ENCODE measurements around the gene SLC9A3. TPM values are rescaled to one million over a fixed set of nuclear protein-coding genes. Genes with fewer than 3 reads are reported as not detected.

The SLC9A3 gene
- total RNA-seq, 3 donors from 2014 or later (not counting 1 experiment from before 2014, with no cell fraction given): 0.61 to 1.1 (median 0.73) TPM

DNA sequence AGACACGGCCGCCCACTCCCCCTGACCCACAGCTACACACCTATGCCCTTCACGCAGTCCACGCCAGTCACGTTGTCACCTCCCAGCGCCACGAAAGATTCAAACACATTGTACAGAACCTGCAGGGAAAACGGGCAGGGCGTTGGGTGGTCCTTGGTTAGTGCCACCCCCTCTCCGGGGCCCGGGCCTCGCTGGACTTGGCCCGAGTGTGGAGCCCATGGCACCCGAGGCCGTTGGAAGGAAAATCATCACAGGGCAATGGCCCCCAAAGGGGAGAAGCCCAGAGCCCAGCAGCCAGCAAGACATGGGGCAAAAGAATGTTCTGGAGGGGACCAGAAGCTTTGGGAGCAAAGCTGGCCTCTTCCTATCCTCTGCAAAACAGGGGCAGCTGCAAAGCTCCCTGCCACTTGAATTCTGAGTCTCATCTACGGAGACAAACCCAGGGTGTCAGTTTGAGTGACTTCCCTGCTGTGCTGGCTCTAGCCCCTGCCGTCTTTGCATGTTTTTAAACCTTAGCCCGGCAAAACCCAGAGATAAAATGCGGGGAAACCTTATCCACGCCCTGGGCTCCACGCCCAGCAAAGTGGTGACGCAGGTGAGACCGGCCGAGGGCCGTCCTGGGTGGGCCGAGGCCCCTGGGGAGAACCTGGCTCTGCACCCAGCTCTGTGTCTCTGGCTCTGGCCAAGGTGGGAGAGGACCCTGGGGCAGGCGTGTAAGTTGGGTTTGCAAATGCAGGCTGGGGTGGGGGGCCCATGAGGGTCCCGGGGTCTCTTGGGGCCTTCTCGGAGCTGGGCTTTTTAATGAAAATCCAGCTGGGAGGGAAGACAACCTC, 38.9 kb downstream of the SLC9A3 start:
- no peaks in the 10 kb centered on the region for H3K36me3 Mint-ChIP-seq
- no peaks in the 10 kb centered on the region for H3K36me3 ChIP-seq (ENCODE audit: control insufficient read depth, insufficient read depth, low read length)
- H3K27me3 Mint-ChIP-seq (ENCODE audit: low read depth in 2 of 2): no peaks in the 10 kb centered on the region
- peaks cover 0 to 6% of the 10 kb centered on the region in 2 donors for H3K4me1 Mint-ChIP-seq
- peak overlapping the region; percentile 37 for H3K4me3 Mint-ChIP-seq
- H3K27ac Mint-ChIP-seq: no peak overlapping the region
- TF ChIP-seq, protein P1, sequence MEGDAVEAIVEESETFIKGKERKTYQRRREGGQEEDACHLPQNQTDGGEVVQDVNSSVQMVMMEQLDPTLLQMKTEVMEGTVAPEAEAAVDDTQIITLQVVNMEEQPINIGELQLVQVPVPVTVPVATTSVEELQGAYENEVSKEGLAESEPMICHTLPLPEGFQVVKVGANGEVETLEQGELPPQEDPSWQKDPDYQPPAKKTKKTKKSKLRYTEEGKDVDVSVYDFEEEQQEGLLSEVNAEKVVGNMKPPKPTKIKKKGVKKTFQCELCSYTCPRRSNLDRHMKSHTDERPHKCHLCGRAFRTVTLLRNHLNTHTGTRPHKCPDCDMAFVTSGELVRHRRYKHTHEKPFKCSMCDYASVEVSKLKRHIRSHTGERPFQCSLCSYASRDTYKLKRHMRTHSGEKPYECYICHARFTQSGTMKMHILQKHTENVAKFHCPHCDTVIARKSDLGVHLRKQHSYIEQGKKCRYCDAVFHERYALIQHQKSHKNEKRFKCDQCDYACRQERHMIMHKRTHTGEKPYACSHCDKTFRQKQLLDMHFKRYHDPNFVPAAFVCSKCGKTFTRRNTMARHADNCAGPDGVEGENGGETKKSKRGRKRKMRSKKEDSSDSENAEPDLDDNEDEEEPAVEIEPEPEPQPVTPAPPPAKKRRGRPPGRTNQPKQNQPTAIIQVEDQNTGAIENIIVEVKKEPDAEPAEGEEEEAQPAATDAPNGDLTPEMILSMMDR (IDR thresholded peaks at IDR 0.05): no peak
- no peak for DNase-seq
- no peaks in the 10 kb centered on the region for H3K9me3 Mint-ChIP-seq
- intact Hi-C loops (cut with micrococcal nuclease): no loop called here
- ATAC-seq: no peak
- H3K4me1 ChIP-seq (ENCODE audit: control insufficient read depth, insufficient read depth, low read length): peaks cover 5% of the 10 kb centered on the region
- H3K4me3 ChIP-seq (ENCODE audit: low read length): no peak overlapping the region
- WGBS (ENCODE audit: insufficient coverage): 87% methylated on average over 29 of the region's 29 CpGs
- H3K27ac ChIP-seq (ENCODE audit: low read length): no peak overlapping the region
- H3K27me3 ChIP-seq (ENCODE audit: control insufficient read depth, insufficient read depth, low read length): peaks cover 2% of the 10 kb centered on the region
- H3K9me3 ChIP-seq (ENCODE audit: control insufficient read depth, insufficient read depth, low read length): no peaks in the 10 kb centered on the region

DNA sequence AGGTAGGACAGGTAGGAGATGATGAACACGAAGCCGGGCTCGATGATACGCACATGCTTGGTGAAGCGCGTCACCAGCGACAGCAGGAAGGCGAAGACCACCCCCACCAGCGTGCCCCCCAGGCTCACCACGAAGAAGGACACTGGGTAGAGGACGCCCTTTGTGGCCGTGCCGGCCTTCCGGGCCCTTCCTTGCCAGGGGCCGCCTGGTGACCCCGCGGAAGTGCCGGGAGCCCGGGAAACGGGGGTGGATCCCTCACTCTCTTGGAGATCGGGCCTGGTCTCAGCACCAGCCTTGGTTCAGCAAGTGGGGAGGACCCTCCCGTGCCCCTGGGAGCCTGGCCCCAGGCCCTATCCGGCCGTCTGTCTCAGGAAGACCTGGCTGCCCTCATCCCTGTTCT, 39.7 kb downstream of the SLC9A3 start:
- ATAC-seq (no peak), DNase-seq (no peak)
- H3K4me1 Mint-ChIP-seq: peaks cover 0 to 6% of the 10 kb centered on the region in 2 donors
- 94% methylated on average over 24 of the region's 24 CpGs for WGBS (ENCODE audit: insufficient coverage)
- H3K9me3 Mint-ChIP-seq: no peaks in the 10 kb centered on the region
- intact Hi-C loops (cut with micrococcal nuclease): no loop called here
- H3K36me3 ChIP-seq (ENCODE audit: control insufficient read depth, insufficient read depth, low read length): no peaks in the 10 kb centered on the region
- H3K4me3 Mint-ChIP-seq: no peak overlapping the region
- peaks cover 2% of the 10 kb centered on the region for H3K27me3 ChIP-seq (ENCODE audit: control insufficient read depth, insufficient read depth, low read length)
- H3K36me3 Mint-ChIP-seq: no peaks in the 10 kb centered on the region
- H3K27me3 Mint-ChIP-seq (ENCODE audit: low read depth in 2 of 2): no peaks in the 10 kb centered on the region
- TF ChIP-seq, protein P1 (IDR thresholded peaks at IDR 0.05): no peak
- H3K4me1 ChIP-seq (ENCODE audit: control insufficient read depth, insufficient read depth, low read length): peaks cover 5% of the 10 kb centered on the region
- H3K27ac Mint-ChIP-seq: no peak overlapping the region
- H3K9me3 ChIP-seq (ENCODE audit: control insufficient read depth, insufficient read depth, low read length): no peaks in the 10 kb centered on the region
- no peak overlapping the region for H3K27ac ChIP-seq (ENCODE audit: low read length)
- H3K4me3 ChIP-seq (ENCODE audit: low read length): no peak overlapping the region

DNA sequence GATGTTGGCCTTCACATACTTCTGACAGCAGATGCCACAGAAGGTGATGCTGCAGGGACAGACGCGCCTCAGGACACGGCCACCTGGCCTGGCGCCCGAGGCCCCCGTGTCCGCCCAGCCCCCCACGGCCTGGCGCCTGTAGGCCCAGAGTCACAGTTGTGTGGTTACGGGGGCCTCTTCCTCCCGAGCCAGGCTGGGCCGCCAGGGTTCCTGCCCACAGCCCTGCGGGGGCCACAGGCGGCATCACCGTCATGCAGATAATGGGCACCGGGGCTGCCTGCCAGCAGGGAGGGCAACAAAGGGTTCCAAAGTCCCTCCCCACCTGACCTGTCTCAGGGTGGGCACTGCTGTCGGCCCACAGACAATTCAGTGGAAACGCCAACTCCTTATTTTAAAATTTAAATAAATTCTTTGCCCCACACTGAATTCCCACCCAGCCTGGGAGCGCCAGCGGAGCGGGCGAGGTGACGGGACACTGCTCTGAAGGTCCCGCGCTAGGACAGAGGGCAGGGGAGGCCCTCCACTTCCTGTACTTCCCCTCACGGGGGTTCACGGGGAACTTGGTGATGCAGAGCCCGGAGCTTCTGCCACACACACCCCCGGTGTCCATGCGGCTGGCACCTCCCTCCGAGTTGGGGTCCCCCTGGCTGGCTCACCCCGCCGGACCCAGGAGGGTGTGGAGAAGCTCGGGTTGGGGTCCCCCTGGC, 40.7 kb downstream of the SLC9A3 start:
- TF ChIP-seq, protein P1 (IDR thresholded peaks at IDR 0.05): no peak
- ATAC-seq (peak in 2 of 3 donors; percentile 21 to 69), DNase-seq (no peak)
- Histone ChIP-seq H3K36me3 (ENCODE audit: control insufficient read depth, insufficient read depth, low read length) (no peaks in the 10 kb centered on the region), H3K9me3 (ENCODE audit: control insufficient read depth, insufficient read depth, low read length) (no peaks in the 10 kb centered on the region), H3K4me1 (ENCODE audit: control insufficient read depth, insufficient read depth, low read length) (peaks cover 5% of the 10 kb centered on the region), H3K27ac (ENCODE audit: low read length) (no peak overlapping the region), H3K27me3 (ENCODE audit: control insufficient read depth, insufficient read depth, low read length) (peaks cover 2% of the 10 kb centered on the region), H3K4me3 (ENCODE audit: low read length) (no peak overlapping the region)
- Mint-ChIP-seq H3K27ac (no peak overlapping the region), H3K9me3 (no peaks in the 10 kb centered on the region), H3K4me3 (peak overlapping the region; percentile 13), H3K4me1 (peaks cover 0 to 6% of the 10 kb centered on the region in 2 donors), H3K36me3 (no peaks in the 10 kb centered on the region), H3K27me3 (ENCODE audit: low read depth in 2 of 2) (no peaks in the 10 kb centered on the region)
- WGBS (ENCODE audit: insufficient coverage): 13% methylated on average over 33 of the region's 34 CpGs
- intact Hi-C loops (cut with micrococcal nuclease): no loop called here
